ENCODE data around the gene ZMYND8.

ZMYND8 gene

DNA sequence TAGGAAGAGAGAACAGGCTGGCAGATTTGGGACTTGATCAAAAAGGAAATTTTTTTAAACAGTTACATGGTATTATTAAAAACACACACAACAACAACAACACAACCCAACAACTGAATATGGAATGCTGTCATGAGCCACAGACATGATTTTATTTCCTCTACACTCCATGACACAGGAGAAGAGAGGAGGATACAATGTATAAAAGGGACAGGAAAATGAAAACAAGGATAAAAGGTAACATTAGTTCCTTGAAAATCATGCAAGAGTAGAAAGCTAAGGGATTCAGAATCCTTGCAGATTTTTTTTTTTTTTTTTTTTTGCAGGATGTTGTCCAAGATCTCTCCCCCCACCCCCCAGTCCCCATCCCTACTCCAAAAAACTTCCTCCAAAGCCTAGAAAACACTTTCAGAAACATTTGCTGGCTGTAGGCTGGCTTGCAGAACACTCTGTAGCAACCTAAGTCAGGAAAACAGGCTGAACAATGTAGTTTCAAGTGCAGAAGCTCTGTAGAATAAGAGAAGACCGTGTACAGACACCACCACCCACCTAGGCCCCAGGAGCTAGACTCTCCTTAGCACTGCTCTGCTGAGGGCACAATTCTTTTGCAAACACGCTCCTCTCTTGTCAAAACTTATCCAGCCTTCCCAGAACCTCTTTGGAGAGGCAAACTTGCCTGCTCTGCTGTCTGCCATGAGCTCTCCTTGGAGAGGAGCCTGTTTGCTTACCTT, 845 bp downstream of the ZMYND8 start:
- in situ Hi-C loops (cut with HindIII; ENCODE audit: low sequenced_read_pairs): no loop called here
- H3K4me3 ChIP-seq (ENCODE audit: low read depth, low read length): peak overlapping the region; percentile 19
- TF ChIP-seq, protein P1, sequence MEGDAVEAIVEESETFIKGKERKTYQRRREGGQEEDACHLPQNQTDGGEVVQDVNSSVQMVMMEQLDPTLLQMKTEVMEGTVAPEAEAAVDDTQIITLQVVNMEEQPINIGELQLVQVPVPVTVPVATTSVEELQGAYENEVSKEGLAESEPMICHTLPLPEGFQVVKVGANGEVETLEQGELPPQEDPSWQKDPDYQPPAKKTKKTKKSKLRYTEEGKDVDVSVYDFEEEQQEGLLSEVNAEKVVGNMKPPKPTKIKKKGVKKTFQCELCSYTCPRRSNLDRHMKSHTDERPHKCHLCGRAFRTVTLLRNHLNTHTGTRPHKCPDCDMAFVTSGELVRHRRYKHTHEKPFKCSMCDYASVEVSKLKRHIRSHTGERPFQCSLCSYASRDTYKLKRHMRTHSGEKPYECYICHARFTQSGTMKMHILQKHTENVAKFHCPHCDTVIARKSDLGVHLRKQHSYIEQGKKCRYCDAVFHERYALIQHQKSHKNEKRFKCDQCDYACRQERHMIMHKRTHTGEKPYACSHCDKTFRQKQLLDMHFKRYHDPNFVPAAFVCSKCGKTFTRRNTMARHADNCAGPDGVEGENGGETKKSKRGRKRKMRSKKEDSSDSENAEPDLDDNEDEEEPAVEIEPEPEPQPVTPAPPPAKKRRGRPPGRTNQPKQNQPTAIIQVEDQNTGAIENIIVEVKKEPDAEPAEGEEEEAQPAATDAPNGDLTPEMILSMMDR (IDR thresholded peaks at IDR 0.05; ENCODE audit: low read depth, low read length): no peak
- DNase-seq (ENCODE audit: low read depth, low spot score): peak; percentile 35

DNA sequence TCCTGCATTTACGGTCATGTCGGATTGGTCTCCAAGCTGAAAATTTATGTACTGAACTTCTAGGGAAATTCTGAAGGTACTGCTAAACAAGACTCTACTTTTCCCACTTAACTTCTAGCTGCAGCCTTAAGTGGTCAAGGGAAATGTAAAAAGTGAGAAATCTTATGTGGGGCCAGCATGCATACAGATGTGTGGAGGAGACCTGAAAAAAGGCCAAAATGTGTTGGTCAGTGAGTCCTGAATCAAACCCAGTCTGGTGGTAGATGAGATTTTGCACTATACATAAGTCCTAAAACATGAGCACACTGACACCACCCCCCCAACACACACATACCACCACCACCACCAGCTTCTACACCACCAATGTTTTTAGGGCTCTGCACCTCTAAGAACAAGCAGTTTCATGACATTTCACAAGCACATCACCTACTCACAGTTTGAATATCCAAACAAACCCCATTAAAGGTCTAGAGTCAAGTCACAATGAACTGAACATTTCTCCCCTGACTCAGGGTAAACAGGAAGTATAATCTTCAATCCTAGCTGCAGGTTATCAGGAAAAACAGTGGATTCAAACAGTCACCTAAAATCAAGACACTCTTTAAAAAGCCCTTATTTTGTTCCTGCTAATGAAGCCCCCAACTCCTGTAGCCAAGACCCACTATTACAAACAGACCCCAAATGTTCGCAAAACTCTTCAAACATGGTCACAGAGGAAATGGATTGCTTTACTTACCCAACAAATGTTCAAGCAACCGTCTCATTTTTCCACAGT, 1.6 kb downstream of the ZMYND8 start:
- in situ Hi-C loops (cut with HindIII; ENCODE audit: low sequenced_read_pairs): no loop called here
- peak; percentile 41 for DNase-seq (ENCODE audit: low read depth, low spot score)
- TF ChIP-seq, protein P1 (IDR thresholded peaks at IDR 0.05; ENCODE audit: low read depth, low read length): no peak
- peak overlapping the region; percentile 19 for H3K4me3 ChIP-seq (ENCODE audit: low read depth, low read length)

DNA sequence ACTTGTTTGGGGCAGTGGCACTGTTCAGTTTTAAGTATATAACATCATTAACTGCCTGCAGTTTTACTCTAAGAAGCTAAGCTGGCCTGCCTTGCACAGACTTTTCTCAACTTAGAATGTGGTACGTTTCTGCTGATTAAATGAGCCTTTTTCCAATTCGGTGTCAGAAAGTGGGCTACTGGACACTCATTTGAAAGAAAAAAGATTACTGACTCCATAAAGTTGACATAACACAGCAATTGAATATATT, 2.1 kb downstream of the ZMYND8 start:
- no peak for DNase-seq (ENCODE audit: low read depth, low spot score)
- TF ChIP-seq, protein P1 (IDR thresholded peaks at IDR 0.05; ENCODE audit: low read depth, low read length): no peak
- H3K4me3 ChIP-seq (ENCODE audit: low read depth, low read length): peak overlapping the region; percentile 19
- in situ Hi-C loops (cut with HindIII; ENCODE audit: low sequenced_read_pairs): no loop called here

DNA sequence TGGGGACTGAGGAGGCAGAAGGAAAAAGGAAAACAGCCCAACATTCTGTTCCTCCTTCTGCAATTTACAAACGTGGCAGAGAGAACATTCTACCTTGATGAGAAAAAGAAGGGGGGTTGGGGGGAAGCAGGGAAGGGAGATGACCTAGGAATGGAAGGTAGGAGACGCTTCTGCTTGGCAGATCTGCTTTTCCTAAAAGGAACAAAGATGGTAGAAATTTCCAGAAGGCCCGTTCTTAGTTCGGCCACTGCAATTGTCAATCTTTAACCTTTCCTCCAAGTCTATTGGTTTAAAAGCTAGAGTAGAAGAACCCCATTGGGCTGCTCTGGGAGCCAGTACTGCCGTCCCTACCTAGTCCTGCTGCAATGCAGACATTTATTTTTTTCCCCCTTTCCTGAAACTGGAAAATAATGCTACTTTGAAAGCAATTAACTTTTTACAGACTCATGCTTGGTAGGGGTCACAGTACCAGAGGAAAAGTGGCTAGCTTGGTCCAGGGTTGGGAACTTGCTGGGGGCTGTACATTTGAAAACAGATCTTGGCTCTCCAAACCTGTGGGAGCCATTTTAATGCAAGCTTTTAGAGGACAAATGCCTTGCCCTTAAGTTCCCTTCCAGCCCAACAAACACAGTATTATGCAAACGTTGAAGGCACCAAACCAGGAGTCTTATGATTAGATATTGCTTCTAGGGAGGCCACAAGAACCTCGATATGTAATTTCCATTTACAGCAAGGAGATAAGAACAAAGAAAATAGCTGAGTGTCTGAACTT, 2.6 kb downstream of the ZMYND8 start:
- TF ChIP-seq, protein P1 (IDR thresholded peaks at IDR 0.05; ENCODE audit: low read depth, low read length): no peak
- in situ Hi-C loops (cut with HindIII; ENCODE audit: low sequenced_read_pairs): no loop called here
- DNase-seq (ENCODE audit: low read depth, low spot score): peak; percentile 33
- peak overlapping the region; percentile 41 for H3K4me3 ChIP-seq (ENCODE audit: low read depth, low read length)

DNA sequence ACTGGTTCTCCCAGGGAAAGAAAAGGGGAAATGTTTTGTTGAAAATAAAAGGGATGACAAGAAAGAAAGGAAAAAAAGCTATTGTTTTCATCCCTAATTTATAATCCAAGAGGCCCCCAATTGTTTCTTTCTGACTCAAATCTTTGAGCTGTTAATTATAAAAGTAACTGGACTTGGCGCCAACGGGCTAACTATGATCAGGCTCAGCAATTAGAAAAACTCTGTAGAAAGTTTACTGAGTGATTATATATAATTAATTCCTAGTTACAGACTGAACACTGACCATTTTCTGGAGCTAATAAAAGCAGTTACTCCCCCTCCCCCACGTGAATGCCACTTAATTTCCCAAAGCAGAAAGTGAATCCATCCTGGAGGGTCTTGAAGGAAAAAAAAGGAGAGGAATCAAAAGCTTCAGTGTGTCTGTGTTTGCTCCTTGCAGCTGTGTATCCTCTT, 3.2 kb downstream of the ZMYND8 start:
- TF ChIP-seq, protein P1 (IDR thresholded peaks at IDR 0.05; ENCODE audit: low read depth, low read length): no peak
- in situ Hi-C loops (cut with HindIII; ENCODE audit: low sequenced_read_pairs): no loop called here
- no peak for DNase-seq (ENCODE audit: low read depth, low spot score)
- H3K4me3 ChIP-seq (ENCODE audit: low read depth, low read length): peak overlapping the region; percentile 41

DNA sequence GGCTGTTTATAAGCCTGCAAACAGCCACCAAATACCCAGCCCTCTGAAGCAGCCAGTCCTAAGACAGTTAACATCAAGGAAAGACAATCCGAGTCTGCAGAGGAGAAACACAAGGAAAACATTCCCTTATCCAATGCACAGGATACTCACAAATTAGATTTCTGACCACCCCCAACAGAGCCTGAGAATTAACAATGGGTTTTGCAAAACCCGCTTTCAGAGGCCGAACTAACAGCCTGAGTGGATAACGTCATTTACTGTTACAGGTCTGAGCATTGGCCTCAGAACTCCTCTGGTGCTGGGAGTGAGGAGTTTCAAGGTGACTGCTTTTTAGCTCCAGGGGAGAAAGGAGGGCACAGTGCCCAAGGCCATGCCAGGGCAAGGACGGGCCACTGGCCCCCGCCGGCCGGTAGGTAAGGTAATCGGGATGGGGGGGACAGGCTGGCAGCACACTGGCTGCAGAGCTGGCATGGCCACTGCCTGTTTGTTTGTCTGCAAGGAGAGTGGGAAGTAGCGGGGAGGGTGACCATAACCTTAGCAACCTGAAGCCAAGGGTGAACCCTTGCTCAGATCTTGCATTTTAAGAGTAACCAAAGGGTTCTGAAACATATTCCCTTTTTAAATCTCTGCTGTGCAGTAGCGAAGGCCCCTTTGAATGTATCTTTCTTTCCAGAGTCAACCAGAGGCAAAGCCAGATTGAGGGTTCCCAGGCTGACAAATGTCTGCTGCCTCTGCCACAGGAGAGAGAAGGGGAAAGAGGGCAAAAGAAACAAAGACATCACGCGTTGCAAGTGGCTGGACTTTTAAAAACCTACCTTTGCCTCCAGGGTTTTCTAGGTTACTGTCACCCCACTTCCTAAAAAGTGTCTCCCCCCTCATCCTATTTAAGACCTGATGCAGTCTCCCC, 3.9 kb downstream of the ZMYND8 start:
- in situ Hi-C loops (cut with HindIII; ENCODE audit: low sequenced_read_pairs): no loop called here
- H3K4me3 ChIP-seq (ENCODE audit: low read depth, low read length): peak overlapping the region; percentile 41
- DNase-seq (ENCODE audit: low read depth, low spot score): peak; percentile 74
- TF ChIP-seq, protein P1 (IDR thresholded peaks at IDR 0.05; ENCODE audit: low read depth, low read length): no peak

Measured in astrocyte of the spinal cord (primary cell).